ENCODE results near the gene USP37.

DNA sequence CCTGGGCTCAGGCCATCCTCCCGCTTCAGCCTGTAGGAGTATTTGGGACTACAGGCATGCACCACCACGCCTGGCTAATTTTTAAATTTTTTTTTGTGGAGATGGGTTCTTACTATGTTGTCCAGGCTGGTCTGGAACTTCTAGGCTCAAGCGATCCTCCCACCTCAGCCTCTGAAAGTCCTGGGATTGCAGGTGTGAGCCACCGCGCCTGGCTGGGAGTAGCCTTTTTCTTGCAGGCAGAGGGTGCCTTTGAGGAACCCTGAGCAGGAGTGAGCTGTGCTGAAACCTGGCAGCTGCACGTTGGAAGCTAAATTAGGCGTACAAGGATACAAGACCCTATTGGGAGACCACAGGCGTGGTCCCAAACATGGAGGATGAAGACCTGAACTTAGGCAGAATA lies 160.4 kb downstream of the USP37 start:
- TF ChIP-seq POLR2A (IDR thresholded peaks at IDR 0.05) = no peak
- TF ChIP-seq, protein P1, sequence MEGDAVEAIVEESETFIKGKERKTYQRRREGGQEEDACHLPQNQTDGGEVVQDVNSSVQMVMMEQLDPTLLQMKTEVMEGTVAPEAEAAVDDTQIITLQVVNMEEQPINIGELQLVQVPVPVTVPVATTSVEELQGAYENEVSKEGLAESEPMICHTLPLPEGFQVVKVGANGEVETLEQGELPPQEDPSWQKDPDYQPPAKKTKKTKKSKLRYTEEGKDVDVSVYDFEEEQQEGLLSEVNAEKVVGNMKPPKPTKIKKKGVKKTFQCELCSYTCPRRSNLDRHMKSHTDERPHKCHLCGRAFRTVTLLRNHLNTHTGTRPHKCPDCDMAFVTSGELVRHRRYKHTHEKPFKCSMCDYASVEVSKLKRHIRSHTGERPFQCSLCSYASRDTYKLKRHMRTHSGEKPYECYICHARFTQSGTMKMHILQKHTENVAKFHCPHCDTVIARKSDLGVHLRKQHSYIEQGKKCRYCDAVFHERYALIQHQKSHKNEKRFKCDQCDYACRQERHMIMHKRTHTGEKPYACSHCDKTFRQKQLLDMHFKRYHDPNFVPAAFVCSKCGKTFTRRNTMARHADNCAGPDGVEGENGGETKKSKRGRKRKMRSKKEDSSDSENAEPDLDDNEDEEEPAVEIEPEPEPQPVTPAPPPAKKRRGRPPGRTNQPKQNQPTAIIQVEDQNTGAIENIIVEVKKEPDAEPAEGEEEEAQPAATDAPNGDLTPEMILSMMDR (IDR thresholded peaks at IDR 0.05) = no peak

Measured in lower leg skin (tissue), 3 donors.